DOHH2 (cell line): ENCODE measurements around the gene FGA.

Experiments
- EZH2phosphoT487 ChIP-seq: fragments of 200-600 bp; sonication (generic); IDR thresholded peaks from 2 replicates; pipeline ENCODE4 v1.6.1; 2017; ENCODE audit warnings: borderline replicate concordance, mild to moderate bottlenecking, antibody characterized with exemption, low read length, moderate library complexity, mixed read lengths
- TF ChIP-seq, protein P1 (sequence below): fragments of 200-600 bp; sonication (generic); IDR thresholded peaks from one replicate; pipeline ENCODE4 v1.5.1; 2014; ENCODE audit warnings: antibody characterized with exemption, mild to moderate bottlenecking, low read depth, low read length; ENCODE audit not compliant: poor library complexity, severe bottlenecking

- TF ChIP-seq, protein P1, sequence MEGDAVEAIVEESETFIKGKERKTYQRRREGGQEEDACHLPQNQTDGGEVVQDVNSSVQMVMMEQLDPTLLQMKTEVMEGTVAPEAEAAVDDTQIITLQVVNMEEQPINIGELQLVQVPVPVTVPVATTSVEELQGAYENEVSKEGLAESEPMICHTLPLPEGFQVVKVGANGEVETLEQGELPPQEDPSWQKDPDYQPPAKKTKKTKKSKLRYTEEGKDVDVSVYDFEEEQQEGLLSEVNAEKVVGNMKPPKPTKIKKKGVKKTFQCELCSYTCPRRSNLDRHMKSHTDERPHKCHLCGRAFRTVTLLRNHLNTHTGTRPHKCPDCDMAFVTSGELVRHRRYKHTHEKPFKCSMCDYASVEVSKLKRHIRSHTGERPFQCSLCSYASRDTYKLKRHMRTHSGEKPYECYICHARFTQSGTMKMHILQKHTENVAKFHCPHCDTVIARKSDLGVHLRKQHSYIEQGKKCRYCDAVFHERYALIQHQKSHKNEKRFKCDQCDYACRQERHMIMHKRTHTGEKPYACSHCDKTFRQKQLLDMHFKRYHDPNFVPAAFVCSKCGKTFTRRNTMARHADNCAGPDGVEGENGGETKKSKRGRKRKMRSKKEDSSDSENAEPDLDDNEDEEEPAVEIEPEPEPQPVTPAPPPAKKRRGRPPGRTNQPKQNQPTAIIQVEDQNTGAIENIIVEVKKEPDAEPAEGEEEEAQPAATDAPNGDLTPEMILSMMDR = peak; percentile 66
- TF ChIP-seq EZH2phosphoT487 = no peak
Measured at GRCh38 chr4:154622598-154622997, 32.1 kb upstream of the FGA start.
